RWPE2 (cell line): Measurements from ENCODE around the gene CABLES2.

Experiments
- ATAC-seq: fragments of 200-7000 bp; cut with Tn5 transposase; 3 replicates; pipeline ENCODE4 v1.9.1; 2021; ENCODE audit warnings: low read depth
- DNase-seq: peaks from one replicate; pipeline ENCODE4 v3.0.0-alpha.2; 2020; ENCODE audit warnings: low spot score
- H3K27ac ChIP-seq: fragments of 450-650 bp; 2 replicates; pipeline ENCODE4 v1.5.1; 2017; ENCODE audit warnings: mild to moderate bottlenecking; ENCODE audit not compliant: poor library complexity, severe bottlenecking
- H3K27me3 ChIP-seq: fragments of 250-450 bp; sonication (Bioruptor Pico); 2 replicates; pipeline ENCODE4 v1.5.1; 2021; ENCODE audit warnings: mild to moderate bottlenecking, moderate library complexity; ENCODE audit not compliant: insufficient read depth, poor library complexity, severe bottlenecking
- H3K36me3 ChIP-seq: fragments of 250-450 bp; sonication (Bioruptor Pico); 2 replicates; pipeline ENCODE4 v1.5.1; 2020; ENCODE audit warnings: low read depth, mild to moderate bottlenecking, moderate library complexity
- H3K4me1 ChIP-seq: fragments of 250-450 bp; sonication (Bioruptor Pico); 2 replicates; pipeline ENCODE4 v1.5.1; 2021; ENCODE audit warnings: mild to moderate bottlenecking, moderate library complexity; ENCODE audit not compliant: insufficient read depth, poor library complexity, severe bottlenecking
- H3K4me3 ChIP-seq: fragments of 250-450 bp; sonication (Bioruptor Pico); 2 replicates; pipeline ENCODE4 v1.5.1; 2021; ENCODE audit warnings: mild to moderate bottlenecking, moderate library complexity; ENCODE audit not compliant: severe bottlenecking
- H3K9me3 ChIP-seq: fragments of 250-450 bp; sonication (Bioruptor Pico); 2 replicates; pipeline ENCODE4 v1.5.1; 2021; ENCODE audit warnings: mild to moderate bottlenecking, moderate library complexity; ENCODE audit not compliant: severe bottlenecking
- CTCF ChIP-seq: fragments of 450-650 bp; IDR thresholded peaks from one replicate; pipeline ENCODE4 v1.5.1; 2017; ENCODE audit warnings: mild to moderate bottlenecking, moderate library complexity; ENCODE audit not compliant: poor library complexity, severe bottlenecking

Gene CABLES2

GRCh38 chr20:62413896-62414481 is 6.9 kb upstream of the CABLES2 start:
- peak; percentile 87 for DNase-seq

DNA sequence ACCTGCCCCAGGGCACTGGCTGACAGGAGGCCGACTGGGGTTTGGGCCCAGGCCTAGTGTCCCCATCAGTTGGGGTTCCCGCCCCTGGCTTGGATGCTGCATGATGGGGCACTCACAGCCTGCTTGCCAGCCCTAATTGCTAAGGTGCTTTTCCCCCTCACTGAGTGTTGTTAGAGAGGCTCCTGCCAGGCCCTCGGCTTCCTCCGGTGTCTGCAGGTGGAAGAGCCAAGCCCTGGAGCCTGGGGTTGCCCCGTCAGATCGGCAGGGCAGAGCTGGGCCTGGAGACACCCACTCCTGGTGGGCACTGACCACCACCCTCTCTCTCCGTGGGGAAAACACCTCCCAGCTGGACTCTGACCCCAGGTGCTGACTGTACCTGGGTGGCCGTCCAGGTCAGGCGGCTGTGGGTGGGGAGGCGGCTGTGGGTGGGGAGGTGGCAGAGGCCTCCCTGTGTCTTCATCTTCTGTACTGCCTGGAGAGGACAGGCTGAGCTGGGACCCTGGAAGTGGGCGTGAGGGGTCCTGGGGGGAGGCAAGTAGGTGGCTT is 6.0 kb upstream of the CABLES2 start:
- Histone ChIP-seq H3K27ac (no peak overlapping the region), H3K36me3 (no peaks in the 10 kb centered on the region), H3K4me3 (no peak overlapping the region), H3K9me3 (no peaks in the 10 kb centered on the region), H3K4me1 (no peaks in the 10 kb centered on the region), H3K27me3 (no peaks in the 10 kb centered on the region)
- DNase-seq = peak; percentile 88
- ATAC-seq = no peak
- TF ChIP-seq CTCF = no peak

More at GRCh38 chr20:62413896-62414481, 6.9 kb upstream of the CABLES2 start:
- Histone ChIP-seq H3K4me3 (no peak overlapping the region), H3K27me3 (no peaks in the 10 kb centered on the region), H3K4me1 (no peaks in the 10 kb centered on the region), H3K36me3 (no peaks in the 10 kb centered on the region), H3K27ac (no peak overlapping the region), H3K9me3 (no peaks in the 10 kb centered on the region)
- ATAC-seq = peak; percentile 2; the same call in 1 of the 3 replicates
- peak; percentile 38 for TF ChIP-seq CTCF

GRCh38 chr20:62412194-62413024 is 5.3 kb upstream of the CABLES2 start:
- Histone ChIP-seq H3K4me3 (no peak overlapping the region), H3K27me3 (no peaks in the 10 kb centered on the region), H3K27ac (no peak overlapping the region), H3K9me3 (no peaks in the 10 kb centered on the region), H3K36me3 (no peaks in the 10 kb centered on the region), H3K4me1 (no peaks in the 10 kb centered on the region)
- ATAC-seq (no peak), DNase-seq (peak; percentile 90)
- TF ChIP-seq CTCF = no peak

- peak; percentile 84 for DNase-seq
- H3K9me3 ChIP-seq = no peaks in the 10 kb centered on the region
- ATAC-seq = no peak
- H3K27me3 ChIP-seq = no peaks in the 10 kb centered on the region
- H3K27ac ChIP-seq = no peak overlapping the region
- no peaks in the 10 kb centered on the region for H3K36me3 ChIP-seq
- no peak overlapping the region for H3K4me3 ChIP-seq
- no peak for TF ChIP-seq CTCF
- no peaks in the 10 kb centered on the region for H3K4me1 ChIP-seq
Observed at GRCh38 chr20:62411479-62412193, 4.6 kb upstream of the CABLES2 start.
